Epidermal melanocyte (primary cell): Measurements from ENCODE around the gene PHAF1.
A peak's percentile ranks its signal among the peaks of the same experiment; 100 is the strongest.

Source experiments
- DNase-seq: peaks from one replicate; pipeline ENCODE4 v3.0.0; 2011; ENCODE audit warnings: low spot score; ENCODE audit not compliant: insufficient read length

PHAF1 gene

GRCh38 chr16:67146523-67147357 lies 37.0 kb downstream of the PHAF1 start:
- no peak for DNase-seq

- DNase-seq = no peak
Observed at GRCh38 chr16:67147437-67148140, 37.8 kb downstream of the PHAF1 start.

- DNase-seq = no peak
Observed at GRCh38 chr16:67148221-67148620, 38.5 kb downstream of the PHAF1 start.

GRCh38 chr16:67148656-67149275 lies 39.0 kb downstream of the PHAF1 start:
- DNase-seq = no peak

GRCh38 chr16:67149276-67150046 lies 39.7 kb downstream of the PHAF1 start:
- DNase-seq = no peak

- peak; percentile 51 for DNase-seq
Observed at GRCh38 chr16:67150047-67150832, 40.5 kb downstream of the PHAF1 start.

- DNase-seq = peak; percentile 86
Observed at GRCh38 chr16:67150833-67151396, 41.2 kb downstream of the PHAF1 start, which contains the start of gene B3GNT9. B3GNT9 (minus strand) TSS chr16:67150998; CDS start chr16:67150485, 513 bp downstream.

- DNase-seq = no peak
Observed at GRCh38 chr16:67151431-67152097, 41.8 kb downstream of the PHAF1 start.

GRCh38 chr16:67154578-67155294 lies 45.0 kb downstream of the PHAF1 start:
- no peak for DNase-seq

GRCh38 chr16:67155295-67156142 lies 45.8 kb downstream of the PHAF1 start:
- peak; percentile 90 for DNase-seq

- DNase-seq = no peak
Observed at GRCh38 chr16:67156143-67156844, 46.6 kb downstream of the PHAF1 start.

- no peak for DNase-seq
Observed at GRCh38 chr16:67157106-67157748, 47.5 kb downstream of the PHAF1 start.

GRCh38 chr16:67157892-67158635 lies 48.3 kb downstream of the PHAF1 start:
- DNase-seq = no peak

GRCh38 chr16:67158637-67159600 lies 49.2 kb downstream of the PHAF1 start:
- no peak for DNase-seq

- no peak for DNase-seq
Observed at GRCh38 chr16:67161595-67162058, 51.9 kb downstream of the PHAF1 start.
